CD4-positive, alpha-beta T cell treated with Interleukin-6 for 4 hours (primary cell): ENCODE results near the gene HEG1.
A peak's percentile ranks its signal among the peaks of the same experiment; 100 is the strongest.
"Not testable (repeated sequence)": the region's sequence is repeated elsewhere in the genome, so short reads cannot be mapped to it uniquely, and the experiment has no call there.

Experiments used
- DNase-seq: peaks from one replicate; pipeline ENCODE4 v3.0.0-alpha.2; 2020; ENCODE audit warnings: mixed read lengths

HEG1 gene, protein sequence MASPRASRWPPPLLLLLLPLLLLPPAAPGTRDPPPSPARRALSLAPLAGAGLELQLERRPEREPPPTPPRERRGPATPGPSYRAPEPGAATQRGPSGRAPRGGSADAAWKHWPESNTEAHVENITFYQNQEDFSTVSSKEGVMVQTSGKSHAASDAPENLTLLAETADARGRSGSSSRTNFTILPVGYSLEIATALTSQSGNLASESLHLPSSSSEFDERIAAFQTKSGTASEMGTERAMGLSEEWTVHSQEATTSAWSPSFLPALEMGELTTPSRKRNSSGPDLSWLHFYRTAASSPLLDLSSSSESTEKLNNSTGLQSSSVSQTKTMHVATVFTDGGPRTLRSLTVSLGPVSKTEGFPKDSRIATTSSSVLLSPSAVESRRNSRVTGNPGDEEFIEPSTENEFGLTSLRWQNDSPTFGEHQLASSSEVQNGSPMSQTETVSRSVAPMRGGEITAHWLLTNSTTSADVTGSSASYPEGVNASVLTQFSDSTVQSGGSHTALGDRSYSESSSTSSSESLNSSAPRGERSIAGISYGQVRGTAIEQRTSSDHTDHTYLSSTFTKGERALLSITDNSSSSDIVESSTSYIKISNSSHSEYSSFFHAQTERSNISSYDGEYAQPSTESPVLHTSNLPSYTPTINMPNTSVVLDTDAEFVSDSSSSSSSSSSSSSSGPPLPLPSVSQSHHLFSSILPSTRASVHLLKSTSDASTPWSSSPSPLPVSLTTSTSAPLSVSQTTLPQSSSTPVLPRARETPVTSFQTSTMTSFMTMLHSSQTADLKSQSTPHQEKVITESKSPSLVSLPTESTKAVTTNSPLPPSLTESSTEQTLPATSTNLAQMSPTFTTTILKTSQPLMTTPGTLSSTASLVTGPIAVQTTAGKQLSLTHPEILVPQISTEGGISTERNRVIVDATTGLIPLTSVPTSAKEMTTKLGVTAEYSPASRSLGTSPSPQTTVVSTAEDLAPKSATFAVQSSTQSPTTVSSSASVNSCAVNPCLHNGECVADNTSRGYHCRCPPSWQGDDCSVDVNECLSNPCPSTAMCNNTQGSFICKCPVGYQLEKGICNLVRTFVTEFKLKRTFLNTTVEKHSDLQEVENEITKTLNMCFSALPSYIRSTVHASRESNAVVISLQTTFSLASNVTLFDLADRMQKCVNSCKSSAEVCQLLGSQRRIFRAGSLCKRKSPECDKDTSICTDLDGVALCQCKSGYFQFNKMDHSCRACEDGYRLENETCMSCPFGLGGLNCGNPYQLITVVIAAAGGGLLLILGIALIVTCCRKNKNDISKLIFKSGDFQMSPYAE (N-terminal part only)

DNA sequence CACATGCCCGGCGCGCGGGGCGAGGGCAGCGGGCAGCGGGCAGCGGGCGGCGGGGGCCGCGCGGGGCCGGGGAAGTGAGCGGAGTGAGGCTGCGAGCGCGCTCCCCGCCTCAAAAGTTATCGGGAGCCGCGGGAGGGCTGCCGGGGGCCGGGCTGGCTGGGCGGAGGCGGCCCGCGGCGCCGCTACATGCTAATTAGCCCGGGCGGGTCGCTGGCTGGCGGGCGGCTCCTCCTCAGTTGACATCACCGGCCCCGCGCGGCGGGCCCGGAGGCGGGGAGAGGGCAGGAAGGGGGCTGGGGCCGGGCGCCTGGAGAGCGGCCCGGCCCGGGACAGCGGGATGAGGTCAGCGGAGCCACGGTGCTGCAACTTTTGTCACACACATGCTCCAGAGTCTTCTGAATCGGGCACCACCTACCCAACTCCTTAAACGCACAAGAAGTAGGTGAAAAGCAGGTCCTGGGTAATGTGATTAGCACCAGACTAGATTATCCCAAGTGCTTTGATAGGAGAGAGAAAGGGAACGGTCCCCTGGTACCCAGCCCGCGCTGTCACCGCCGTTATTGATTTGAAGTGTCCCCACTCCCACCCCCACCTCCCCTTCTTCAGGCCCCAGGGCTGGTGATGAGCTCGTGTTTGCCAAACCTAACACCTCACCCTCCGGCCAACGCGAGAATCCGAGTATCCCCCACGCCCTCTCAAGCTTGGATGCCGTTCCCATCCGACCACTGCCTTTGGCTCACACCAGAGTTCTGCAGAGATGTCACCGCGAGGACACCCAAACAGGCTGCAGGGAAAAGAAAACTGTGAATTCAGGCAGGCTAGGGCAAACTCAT is at the start of gene HEG1:
Gene HEG1 (minus strand): TSS at position 85 of the 833 bp plus-strand sequence. CDS start 107 bp downstream, outside the sequence.
- peak; percentile 85 for DNase-seq

DNA sequence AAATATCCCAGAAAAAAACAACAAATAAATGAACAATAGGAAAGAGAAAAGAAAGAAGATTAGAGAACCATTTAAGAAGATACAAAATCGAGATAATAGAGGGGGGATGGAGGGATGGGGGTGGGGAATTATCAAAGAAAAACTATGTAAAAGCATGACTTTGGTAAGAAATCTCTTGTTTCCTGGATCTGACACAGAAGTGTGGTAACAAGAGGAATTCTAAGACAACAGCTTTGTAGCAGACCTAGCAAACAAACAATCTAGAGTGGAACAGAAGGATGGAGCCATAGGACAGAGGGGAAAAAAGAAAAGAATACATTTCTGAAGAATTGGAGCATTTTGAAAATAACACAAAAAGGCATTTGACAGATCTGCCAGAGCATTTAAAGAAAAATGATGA is 49.3 kb upstream of the HEG1 start:
- DNase-seq = no peak

DNA sequence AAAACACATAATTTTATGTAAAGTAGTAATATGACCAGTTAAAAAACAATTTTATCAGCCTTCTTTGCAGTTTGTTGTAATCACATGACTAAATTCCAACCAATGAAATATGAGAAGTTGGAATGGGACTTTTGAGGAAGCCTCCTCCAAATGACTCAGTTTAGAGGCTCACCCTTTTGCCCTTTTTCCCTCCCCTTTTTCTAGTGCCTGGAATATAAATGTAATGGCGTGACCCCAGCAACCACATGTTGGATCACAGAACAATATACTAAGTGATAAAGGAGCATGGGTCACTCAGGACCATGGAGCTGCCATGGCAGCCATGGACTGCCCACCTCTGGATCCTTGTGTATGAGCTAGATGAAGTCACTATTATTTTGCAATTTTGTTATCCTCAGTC is 48.8 kb upstream of the HEG1 start:
- no peak for DNase-seq

DNA sequence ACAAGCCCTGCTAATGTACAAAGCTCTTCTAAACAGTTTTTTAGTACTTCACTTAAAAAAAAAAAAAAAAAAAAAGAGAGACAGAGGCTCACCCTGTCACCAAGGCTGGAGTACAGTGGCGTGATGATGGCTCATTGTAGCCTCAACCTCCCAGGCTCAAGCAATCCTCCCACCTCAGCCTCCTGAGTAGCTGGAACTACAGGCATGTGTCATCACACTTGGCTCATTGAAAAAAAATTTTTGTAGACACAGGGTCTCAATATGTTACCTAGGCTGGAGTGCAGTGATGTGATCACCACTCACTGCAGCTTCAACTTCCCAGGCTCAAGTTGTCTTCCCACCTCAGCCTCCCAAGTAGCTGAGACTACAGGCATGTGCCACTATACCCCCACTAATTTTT is 47.6 kb upstream of the HEG1 start:
- no peak for DNase-seq

DNA sequence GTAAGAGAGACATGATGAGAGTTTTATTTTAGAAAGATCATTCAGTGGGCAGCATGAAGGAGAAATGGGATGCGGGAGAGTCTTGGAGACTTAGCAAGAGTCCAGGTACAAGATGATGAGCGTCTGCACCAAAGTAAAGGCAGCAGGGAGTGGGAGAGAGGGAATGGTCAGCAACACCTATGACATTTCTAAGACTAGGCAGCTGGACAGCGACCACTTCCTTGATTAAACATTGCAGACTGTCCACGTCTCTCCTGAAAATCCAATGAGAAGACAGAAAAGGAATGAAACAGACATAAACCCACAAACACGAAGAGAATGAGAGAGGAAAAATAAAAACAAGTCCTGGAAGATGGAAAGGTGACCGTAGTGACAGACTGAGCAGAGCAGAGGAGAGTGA is 46.7 kb upstream of the HEG1 start:
- no peak for DNase-seq

DNA sequence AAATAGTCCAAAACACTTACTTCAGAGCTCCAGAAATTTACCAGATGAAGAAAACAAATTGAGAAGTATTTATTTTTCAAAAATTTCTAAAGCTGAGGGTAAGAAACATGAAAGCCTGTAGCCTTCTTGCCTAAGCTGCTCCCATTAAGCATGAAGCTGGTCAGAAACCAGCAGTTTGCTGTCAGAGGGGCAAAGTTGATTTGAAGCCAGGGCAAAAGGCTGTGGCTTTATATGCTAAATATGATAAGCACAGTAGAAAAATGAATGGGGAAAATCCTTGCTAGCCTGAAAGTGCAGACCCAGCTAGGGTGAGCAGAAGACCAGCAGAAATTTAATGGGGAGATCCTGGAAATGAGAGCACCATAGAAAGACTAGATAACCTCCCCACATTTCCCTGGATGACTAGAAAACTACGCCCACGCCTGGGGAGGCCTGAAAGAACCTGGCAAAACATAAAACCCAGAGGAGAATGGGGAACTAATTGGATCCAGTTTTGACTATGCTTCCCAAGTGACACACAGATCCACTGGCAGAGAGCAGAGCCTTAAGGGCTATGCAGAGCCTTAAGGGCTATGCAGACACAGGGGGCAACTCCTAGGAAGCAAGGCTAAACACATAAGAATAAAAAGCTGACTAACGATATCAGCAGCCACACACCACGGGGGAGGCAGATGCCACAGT is 43.0 kb upstream of the HEG1 start:
- no peak for DNase-seq

DNA sequence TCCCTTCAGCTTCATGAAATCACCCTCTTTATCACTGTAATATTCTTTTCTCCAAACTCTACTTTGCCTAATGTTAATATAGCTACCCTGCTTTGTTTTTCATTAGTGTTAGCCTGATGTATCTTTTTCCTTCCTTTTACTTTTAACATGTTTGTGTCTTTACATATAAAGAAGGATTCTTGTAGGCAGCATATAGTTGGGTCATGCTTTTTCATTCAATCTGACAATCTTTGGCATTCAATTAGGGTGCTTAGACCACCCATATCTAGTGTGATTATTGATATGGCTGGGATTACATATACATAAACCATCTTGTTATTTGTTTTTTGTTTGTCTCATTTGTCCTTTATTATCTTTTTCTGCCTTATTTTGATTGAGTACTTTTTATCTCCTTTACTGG is 34.9 kb upstream of the HEG1 start:
- DNase-seq = no peak

DNA sequence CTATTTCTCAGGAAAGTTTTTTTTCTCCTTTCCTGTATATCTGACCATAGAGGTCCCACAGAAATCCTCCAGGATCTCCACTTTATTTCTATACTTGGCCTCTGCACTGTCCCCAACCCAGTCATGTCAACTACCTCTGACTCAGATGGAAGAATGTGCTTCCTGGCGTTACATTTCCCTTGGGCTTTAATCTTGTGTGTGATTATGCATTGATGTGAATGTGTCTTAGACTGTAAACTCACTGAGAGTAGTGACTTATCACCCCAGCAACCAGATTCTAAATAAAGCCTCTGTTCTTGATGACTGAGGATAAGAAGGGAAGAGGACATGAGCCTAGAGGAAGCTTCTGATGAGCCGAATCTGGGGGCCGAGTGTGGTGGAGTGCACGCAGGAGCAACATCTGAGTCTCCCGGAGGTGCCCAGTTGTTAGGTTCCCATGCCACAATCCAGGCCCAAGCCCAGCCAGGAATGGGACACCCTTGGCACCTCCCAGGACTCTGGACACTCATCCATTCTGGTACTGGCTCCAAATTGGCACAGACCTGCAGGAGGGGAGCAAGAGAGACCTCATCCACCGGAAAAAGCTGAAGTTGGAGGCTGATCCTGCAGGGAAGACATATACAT is 32.1 kb upstream of the HEG1 start:
- no peak for DNase-seq

DNA sequence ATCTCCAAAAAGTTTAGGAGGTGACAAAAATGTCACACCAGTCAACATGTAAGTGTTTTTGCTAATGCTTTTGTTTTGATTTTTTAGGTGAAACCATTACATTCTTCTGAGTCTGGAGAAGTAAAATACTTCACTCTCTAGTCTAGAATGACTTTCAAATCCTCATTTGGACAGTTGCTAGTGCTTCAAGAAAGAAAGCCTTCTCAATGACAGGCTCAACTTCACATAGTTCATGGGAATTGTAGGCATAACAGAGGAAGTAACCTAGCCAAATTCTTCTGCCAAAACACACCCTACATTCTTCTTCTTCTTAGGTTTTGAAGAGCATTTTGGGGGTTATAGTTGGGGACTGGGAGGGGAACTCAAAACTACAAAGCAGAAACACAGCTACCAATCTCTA is 29.4 kb upstream of the HEG1 start:
- DNase-seq = no peak

DNA sequence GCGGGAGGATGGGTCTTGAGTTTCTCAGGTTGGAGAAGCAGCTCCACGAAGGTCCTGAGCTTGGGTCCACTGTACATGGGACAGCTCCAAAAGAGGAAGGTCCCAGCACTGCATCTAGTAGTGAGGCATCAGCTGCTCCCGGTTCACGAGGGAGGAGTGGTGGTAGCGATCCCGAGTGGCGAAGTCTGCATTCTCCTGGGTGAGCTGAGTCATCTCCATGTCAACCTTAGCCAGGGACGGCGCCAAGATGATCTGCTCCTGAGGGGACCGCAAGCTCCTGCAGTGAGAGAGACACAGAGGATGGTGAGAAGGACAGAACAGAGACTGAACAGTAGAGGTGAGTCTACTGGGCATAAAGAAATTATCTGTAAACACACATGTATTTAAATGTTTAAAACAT is 28.0 kb upstream of the HEG1 start:
- no peak for DNase-seq

DNA sequence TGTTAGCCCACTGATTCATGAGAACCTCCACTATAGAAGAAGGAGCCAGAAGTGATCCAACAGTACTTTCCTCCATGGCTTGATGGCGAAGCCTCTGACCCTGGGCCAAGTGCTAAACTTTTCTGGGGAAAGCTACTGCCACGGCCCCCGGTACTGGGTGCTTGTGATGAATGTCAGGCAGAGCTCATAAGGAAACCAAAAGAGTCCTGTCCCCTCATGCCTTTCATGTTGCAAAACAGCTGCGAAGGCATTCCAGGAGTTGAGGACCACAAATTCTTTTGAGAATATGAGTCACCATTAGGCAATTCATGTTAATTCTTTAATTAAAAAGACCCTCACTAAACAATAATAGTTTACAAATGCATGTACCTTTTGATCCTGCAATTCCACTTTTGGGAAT is 26.5 kb upstream of the HEG1 start:
- DNase-seq = not testable (repeated sequence)

DNA sequence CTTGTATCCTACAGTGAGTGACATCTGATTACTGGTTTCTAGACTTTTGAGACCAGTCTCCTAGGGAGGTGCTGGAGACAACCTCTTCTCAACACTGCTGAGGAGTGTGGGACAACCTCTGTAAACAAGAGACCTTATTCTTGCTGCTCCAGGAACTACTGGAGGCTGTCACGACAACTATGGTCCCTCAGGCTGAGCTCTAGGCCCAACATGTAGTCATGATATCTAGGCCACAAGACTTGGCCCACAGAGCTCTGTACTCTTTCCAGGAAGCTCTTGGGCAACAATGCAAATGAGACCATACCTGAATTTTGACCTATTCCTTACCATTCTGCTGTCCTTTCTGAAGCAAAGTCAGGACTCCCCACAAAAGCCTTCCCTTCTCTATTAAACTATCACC is 24.3 kb upstream of the HEG1 start:
- no peak for DNase-seq

DNA sequence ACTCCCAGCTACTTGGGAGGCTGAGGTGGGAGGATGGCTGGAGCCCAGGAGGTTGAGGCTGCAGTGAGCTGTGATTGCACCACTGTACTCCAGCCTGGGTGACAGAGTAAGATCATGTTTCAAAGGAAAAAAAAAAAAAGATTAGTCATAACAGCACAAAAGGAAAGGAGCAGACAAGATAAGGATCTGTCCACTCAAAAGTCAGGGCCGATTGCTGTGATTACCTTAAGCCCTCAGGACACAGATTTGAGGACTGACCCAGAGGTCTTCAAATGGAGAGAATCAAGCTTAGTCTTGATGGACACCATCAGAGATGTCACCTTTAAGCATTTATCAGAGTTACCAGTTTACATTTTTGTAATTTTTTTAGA is 23.9 kb upstream of the HEG1 start:
- DNase-seq = no peak

DNA sequence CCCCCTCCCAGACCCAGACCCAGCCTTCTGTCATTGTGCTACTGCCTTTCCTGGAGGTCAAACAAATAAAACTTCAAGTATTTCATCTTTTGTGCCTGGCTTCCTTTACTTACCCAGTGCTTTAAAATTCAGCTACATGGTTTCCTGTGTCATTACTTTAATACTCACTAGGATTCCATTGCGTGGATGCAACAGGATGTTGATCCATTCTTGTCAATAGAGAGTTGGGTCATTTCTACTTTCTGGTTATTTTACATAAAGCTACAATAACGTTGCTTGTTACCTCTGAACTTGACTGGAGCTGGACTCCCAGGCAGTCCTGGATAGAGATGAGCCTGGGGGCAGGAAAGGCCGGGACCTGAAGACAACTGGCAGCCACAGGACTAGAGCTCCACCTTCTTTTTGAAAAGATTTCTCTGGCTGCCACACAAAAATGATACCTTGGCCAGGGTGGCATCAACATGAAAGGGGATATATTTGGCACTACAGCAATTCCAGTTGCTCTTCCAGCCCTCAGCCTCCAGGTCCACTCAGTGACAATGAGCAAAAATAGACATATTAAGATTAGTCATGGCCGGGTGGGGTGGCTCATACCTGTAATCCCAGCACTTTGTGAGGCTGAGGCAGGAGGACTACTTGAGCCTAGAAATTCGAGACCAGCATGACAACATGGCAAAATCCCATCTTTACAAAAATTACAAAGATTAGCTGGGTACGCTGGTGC is 23.3 kb upstream of the HEG1 start:
- no peak for DNase-seq

DNA sequence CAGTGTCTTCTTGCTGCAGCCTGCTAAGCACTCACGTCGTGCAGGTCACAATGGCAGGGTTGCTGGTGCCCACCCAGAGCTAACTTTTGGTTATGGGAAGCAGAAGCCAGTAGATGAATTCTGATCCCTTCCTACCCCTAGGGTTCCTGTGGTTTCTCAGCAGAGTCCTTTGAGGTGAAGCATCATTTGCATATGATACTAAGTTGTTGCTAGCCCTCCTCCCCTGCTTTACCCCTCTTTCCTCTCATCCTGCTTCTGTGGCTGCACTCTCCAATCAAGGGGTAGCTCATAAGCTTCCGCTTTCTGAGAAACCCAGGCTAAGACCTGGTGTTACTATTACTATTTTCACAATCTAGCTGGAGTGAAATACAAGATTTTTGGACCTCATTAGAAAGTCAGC is 22.1 kb upstream of the HEG1 start:
- no peak for DNase-seq

DNA sequence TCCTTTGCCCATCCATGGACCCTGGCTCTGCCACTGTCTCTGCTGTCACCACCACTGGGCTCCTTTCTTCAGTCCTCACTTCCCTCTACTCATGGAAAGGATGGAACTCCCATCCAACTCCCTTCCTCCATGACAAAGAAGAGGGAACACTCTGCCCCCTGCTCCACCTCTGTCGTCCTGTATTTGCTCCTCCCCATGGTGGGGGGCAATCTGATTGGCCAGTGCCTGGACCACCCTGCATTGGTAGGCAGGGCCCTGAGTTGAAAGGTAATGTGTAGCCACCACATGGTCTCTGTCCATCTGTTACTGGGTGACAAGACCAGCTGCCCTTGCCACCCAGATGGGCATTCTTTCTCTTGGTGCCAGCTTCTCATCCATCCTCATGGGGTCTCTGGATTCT is 20.7 kb upstream of the HEG1 start:
- no peak for DNase-seq

DNA sequence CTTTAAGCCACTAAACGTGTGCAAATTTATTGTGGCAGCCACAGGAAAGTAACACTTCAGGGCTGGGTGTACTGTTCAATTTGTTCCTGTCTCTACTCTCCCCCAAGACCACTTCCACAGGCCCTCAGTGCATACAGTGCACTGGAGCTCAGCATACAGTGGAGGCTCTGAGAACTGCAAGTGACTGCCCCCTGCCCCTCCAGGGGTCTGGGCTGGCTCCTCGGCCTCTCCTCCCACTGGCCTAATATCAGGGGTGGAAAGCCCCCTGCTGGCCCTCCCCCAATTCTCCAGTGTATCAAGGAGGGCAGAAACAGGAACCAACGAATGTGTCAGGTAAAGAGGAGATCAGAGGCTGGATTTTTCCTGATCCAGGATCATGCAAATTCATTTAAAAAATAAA is 19.9 kb upstream of the HEG1 start:
- no peak for DNase-seq

DNA sequence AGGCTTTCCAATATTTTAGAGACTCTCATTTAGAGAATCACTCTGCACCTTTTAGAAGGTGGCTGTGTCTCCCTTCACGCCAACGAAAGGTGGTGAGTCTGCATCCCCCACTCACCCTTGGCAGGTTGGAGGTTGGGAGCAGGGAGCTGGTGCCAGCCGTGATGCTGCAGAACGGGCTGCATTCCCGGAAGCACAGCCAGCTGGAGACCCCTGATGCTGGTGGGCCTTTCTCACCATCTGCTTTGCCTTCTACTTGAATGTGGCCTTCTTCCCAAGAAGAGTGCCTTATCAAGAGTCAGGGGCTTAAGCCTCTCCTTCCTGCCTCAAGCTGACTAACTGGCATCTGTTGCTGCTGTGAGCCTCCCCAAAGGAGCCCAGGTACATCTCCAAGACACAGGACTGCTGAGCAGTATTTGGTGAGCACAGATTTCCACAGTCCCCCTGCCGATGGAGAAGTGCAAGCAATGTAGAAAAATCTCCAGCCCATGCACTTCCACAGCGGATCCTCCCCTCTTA is 17.7 kb upstream of the HEG1 start:
- DNase-seq = no peak

DNA sequence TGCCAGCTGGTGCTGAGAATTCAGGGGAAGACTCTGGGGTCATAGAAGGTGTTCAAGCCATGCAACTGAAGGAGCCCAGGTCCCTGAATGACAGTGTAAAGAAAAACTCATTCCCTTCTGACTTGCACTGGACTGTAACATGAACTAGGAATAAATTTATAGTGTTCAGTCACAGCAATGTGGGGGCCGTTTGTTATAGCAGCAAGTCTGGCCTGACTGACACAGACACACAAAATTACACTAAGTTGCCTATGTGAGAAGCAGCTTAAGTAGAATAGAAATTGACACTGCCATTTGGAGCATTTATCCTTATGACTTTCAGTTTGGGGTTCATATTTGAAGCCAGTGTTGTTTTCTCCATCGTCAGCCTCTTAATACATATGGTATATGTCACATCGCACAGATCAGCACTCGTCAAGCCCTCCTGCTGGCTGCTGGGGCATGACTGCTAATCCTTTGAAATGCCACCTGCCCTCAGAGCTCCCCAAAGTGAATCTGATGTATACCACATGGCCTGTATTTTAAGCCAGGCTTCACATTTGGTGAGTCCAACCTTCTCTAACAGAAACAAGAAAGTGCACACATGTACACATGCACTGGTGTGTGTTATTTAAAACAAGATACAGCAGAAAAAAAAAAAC is 17.1 kb upstream of the HEG1 start:
- no peak for DNase-seq

DNA sequence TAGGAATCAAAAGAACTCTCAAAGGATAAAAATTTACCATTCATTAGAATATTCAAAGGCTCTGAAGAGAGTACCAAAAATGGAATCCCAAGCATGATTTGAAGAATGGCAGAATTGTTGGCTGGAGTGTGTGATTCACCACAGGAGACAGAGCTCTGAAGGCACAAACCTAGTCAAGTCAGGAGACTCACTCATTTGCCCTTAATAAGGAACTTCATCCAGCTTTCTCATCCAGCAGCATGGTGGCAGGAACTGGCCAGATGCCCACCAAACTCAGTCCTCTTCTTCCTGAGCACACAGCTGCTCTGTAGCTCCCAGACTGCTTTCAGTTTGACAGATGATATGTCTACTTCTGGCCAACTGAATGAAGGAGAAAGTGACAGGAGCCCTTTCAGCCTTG is 16.5 kb upstream of the HEG1 start:
- no peak for DNase-seq
